OCI-LY1 (cell line): Measurements from ENCODE around the gene TMCC1.

Experiments
- H2AFZ ChIP-seq: fragments of 200-600 bp; sonication (generic), shearing (Covaris generic); 2 replicates; pipeline ENCODE4 v1.6.0; 2014; ENCODE audit warnings: antibody characterized with exemption, mild to moderate bottlenecking, low read length
- H3F3A ChIP-seq: fragments of 200-600 bp; sonication (generic), shearing (Covaris generic); 2 replicates; pipeline ENCODE4 v1.6.0; 2014; ENCODE audit warnings: mild to moderate bottlenecking, antibody characterized with exemption, low read length, moderate library complexity; ENCODE audit not compliant: insufficient read depth
- H3K27ac ChIP-seq: fragments of 200-600 bp; sonication (generic); 2 replicates; pipeline ENCODE4 v1.5.1; 2014; ENCODE audit warnings: low read length, mixed run types, mild to moderate bottlenecking, low read depth; ENCODE audit not compliant: poor library complexity, severe bottlenecking
- H3K27me3 ChIP-seq: fragments of 200-600 bp; sonication (generic); 2 replicates; pipeline ENCODE4 v1.6.0; 2014; ENCODE audit warnings: antibody characterized with exemption, mild to moderate bottlenecking, low read length, moderate library complexity; ENCODE audit not compliant: insufficient read depth
- H3K36me3 ChIP-seq: fragments of 200-600 bp; sonication (generic); 2 replicates; pipeline ENCODE4 v1.6.1; 2014; ENCODE audit warnings: mild to moderate bottlenecking, antibody characterized with exemption, low read length, moderate library complexity, mixed read lengths; ENCODE audit not compliant: insufficient read depth
- H3K4me1 ChIP-seq: fragments of 200-600 bp; sonication (generic); 2 replicates; pipeline ENCODE4 v1.5.1; 2014; ENCODE audit warnings: mild to moderate bottlenecking, low read length, moderate library complexity; ENCODE audit not compliant: insufficient read depth, severe bottlenecking
- H3K4me2 ChIP-seq: fragments of 200-600 bp; sonication (generic), shearing (Covaris generic); 2 replicates; pipeline ENCODE4 v1.6.1; 2014; ENCODE audit warnings: low read length
- H3K4me3 ChIP-seq: fragments of 200-600 bp; sonication (generic); 2 replicates; pipeline ENCODE4 v1.5.1; 2014; ENCODE audit warnings: low read length, low read depth, mild to moderate bottlenecking, mixed read lengths; ENCODE audit not compliant: poor library complexity, severe bottlenecking
- H3K79me2 ChIP-seq: fragments of 200-600 bp; shearing (Covaris generic); 2 replicates; pipeline ENCODE4 v1.6.1; 2016; ENCODE audit warnings: mixed run types, low read length, mixed read lengths; ENCODE audit not compliant: insufficient read depth
- H3K9ac ChIP-seq: fragments of 200-600 bp; sonication (generic), shearing (Covaris generic); 2 replicates; pipeline ENCODE4 v1.6.1; 2014; ENCODE audit warnings: mild to moderate bottlenecking, low read length, mixed read lengths
- H3K9me2 ChIP-seq: fragments of 200-600 bp; sonication (generic), shearing (Covaris generic); 2 replicates; pipeline ENCODE4 v1.6.1; 2014; ENCODE audit warnings: low read depth, mild to moderate bottlenecking, low read length, mixed read lengths
- H3K9me3 ChIP-seq: fragments of 200-600 bp; shearing (Covaris generic); 2 replicates; pipeline ENCODE4 v1.6.1; 2014; ENCODE audit warnings: low read length, mixed read lengths
- H4K20me1 ChIP-seq: fragments of 200-600 bp; sonication (generic), shearing (Covaris generic); 2 replicates; pipeline ENCODE4 v1.6.0; 2016; ENCODE audit warnings: mild to moderate bottlenecking, low read length; ENCODE audit not compliant: insufficient read depth
- EZH2 ChIP-seq: fragments of 200-600 bp; sonication (generic), shearing (Covaris generic); IDR thresholded peaks from 2 replicates; pipeline ENCODE4 v1.8.0; 2017; ENCODE audit warnings: borderline replicate concordance, mixed run types, mild to moderate bottlenecking, antibody characterized with exemption, low read length, moderate library complexity, mixed read lengths
- TF ChIP-seq, protein P1 (sequence below): fragments of 200-600 bp; sonication (generic), shearing (Covaris generic); IDR thresholded peaks from 2 replicates; pipeline ENCODE4 v1.5.1; 2017; ENCODE audit warnings: mild to moderate bottlenecking, antibody characterized with exemption, low read length, moderate library complexity, mixed read lengths

Gene TMCC1

DNA sequence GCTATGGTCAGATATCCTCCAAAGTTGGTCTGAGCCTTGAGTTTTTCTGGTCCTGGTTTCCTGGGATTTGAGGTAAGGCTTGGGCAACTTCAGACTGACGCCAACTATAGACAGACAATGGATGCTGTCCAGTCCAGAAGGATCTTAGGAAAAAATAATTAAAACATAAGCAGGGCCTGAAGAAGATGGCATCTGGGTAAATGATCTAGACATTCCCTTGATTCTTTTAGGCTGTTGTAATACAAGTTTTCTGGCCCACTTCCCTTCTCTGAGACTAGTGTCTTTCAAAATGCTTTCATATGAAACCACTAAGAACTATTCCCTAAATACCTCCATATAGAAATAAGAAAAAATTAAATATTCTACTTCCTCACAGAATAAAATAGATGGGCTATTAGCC lies 239.4 kb downstream of the TMCC1 start:
- H3K4me1 ChIP-seq = peaks cover 32% of the 10 kb centered on the region
- no peaks in the 10 kb centered on the region for H3K79me2 ChIP-seq
- H2AFZ ChIP-seq = no peak overlapping the region
- H4K20me1 ChIP-seq = no peaks in the 10 kb centered on the region
- H3K4me2 ChIP-seq = no peak overlapping the region
- no peak overlapping the region for H3K4me3 ChIP-seq
- TF ChIP-seq, protein P1, sequence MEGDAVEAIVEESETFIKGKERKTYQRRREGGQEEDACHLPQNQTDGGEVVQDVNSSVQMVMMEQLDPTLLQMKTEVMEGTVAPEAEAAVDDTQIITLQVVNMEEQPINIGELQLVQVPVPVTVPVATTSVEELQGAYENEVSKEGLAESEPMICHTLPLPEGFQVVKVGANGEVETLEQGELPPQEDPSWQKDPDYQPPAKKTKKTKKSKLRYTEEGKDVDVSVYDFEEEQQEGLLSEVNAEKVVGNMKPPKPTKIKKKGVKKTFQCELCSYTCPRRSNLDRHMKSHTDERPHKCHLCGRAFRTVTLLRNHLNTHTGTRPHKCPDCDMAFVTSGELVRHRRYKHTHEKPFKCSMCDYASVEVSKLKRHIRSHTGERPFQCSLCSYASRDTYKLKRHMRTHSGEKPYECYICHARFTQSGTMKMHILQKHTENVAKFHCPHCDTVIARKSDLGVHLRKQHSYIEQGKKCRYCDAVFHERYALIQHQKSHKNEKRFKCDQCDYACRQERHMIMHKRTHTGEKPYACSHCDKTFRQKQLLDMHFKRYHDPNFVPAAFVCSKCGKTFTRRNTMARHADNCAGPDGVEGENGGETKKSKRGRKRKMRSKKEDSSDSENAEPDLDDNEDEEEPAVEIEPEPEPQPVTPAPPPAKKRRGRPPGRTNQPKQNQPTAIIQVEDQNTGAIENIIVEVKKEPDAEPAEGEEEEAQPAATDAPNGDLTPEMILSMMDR = no peak
- TF ChIP-seq EZH2 = no peak
- H3K9ac ChIP-seq = no peak overlapping the region
- no peak overlapping the region for H3K27ac ChIP-seq
- H3K36me3 ChIP-seq = peaks cover 23% of the 10 kb centered on the region; the same call in 1 of the 2 replicates
- H3K9me2 ChIP-seq = no peaks in the 10 kb centered on the region
- no peaks in the 10 kb centered on the region for H3K27me3 ChIP-seq
- H3F3A ChIP-seq = no peaks in the 10 kb centered on the region
- no peaks in the 10 kb centered on the region for H3K9me3 ChIP-seq

- Histone ChIP-seq H3K4me1 (peaks cover 25% of the 10 kb centered on the region), H3K27ac (peak overlapping the region; percentile 31), H4K20me1 (no peaks in the 10 kb centered on the region), H3K4me2 (peak overlapping the region; percentile 7; the same call in 1 of the 2 replicates), H3K79me2 (no peaks in the 10 kb centered on the region), H3K9ac (no peak overlapping the region), H3F3A (no peaks in the 10 kb centered on the region), H3K27me3 (no peaks in the 10 kb centered on the region), H3K9me3 (no peaks in the 10 kb centered on the region), H2AFZ (no peak overlapping the region), H3K36me3 (peaks cover 23% of the 10 kb centered on the region; the same call in 1 of the 2 replicates), H3K9me2 (no peaks in the 10 kb centered on the region), H3K4me3 (no peak overlapping the region)
- no peak for TF ChIP-seq EZH2
- TF ChIP-seq, protein P1 = no peak
Observed at GRCh38 chr3:129653019-129653418, 240.5 kb downstream of the TMCC1 start.

DNA sequence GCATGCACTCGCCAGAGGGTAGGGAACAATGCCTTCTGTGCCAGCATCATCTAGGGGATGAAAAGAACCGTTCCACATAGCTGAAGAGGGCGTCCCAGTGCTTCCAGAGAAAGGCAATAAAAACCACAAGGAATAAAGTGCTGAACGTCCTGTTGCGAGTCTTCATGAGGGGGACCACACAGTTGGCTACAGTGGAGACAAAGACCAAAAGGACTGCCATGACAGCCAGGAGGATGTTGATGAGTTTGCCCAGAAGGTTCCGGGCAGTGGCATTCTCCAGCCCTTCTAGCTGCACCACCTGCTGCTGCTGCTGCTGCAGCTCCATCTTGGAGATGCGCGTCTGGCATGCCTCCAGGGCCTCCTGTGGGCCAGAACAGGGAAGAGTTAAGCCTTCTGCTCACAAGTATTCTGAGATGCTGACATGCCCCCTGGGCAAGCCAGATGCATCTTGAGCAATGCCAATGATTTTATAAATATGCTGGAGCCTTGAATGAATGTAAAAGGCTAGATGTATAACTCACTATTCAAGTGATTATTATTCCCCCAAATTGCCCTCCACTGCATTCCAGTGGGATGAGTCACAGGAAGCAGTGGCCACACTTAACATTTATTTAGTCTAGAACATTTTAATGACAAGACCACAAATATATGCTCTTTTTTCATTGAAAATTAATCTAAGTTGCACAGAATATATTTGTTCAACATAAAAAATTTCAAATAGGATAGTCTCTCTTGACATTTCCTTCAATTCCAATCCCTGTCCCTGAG lies 241.9 kb downstream of the TMCC1 start:
- Histone ChIP-seq H4K20me1 (no peaks in the 10 kb centered on the region), H3K4me3 (no peak overlapping the region), H3K4me2 (no peak overlapping the region)

More for the DNA sequence above, 241.9 kb downstream of the TMCC1 start:
- Histone ChIP-seq H3F3A (no peaks in the 10 kb centered on the region), H2AFZ (no peak overlapping the region), H3K36me3 (peaks cover 23% of the 10 kb centered on the region; the same call in 1 of the 2 replicates), H3K9me3 (no peaks in the 10 kb centered on the region), H3K9ac (no peak overlapping the region), H3K4me1 (peaks cover 11% of the 10 kb centered on the region), H3K27me3 (no peaks in the 10 kb centered on the region), H3K79me2 (no peaks in the 10 kb centered on the region), H3K9me2 (no peaks in the 10 kb centered on the region), H3K27ac (no peak overlapping the region)
- no peak for TF ChIP-seq EZH2
- TF ChIP-seq, protein P1 = no peak
